ENCODE data around the gene FSD2.

Gene FSD2

DNA sequence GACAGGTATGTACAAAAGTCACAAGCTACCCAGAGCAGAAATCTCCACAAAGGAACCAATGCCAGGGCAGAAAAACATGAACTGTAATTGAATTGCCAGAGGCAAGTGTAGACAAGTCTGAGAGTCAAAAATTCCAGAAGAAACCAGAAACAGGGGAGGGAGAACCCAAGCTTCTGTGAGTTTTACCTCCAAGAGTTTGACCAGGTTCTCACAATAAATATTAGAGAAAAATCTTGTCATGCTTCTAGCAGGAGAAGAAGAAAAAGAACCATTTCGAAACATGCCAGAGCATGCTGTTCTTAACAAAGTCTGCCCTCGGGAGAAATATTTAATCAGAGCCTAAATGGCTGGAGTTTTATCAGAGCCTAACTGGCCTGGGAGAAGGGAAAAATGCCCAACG lies 63.7 kb downstream of the FSD2 start:
- Histone ChIP-seq H3K4me2 (ENCODE audit: low read length) (no peak overlapping the region), H3K4me1 (ENCODE audit: low read length) (no peaks in the 10 kb centered on the region), H3K79me2 (ENCODE audit: low read length) (no peaks in the 10 kb centered on the region), H3K27me3 (ENCODE audit: low read depth, low read length) (no peaks in the 10 kb centered on the region), H3K9ac (ENCODE audit: low read length) (no peak overlapping the region), H3K36me3 (replicated peaks; ENCODE audit: low read depth, low read length) (no peaks in the 10 kb centered on the region), H3K27ac (ENCODE audit: low read length) (no peak overlapping the region), H3K9me3 (ENCODE audit: insufficient read depth, low read length) (no peaks in the 10 kb centered on the region), H3K4me3 (ENCODE audit: low read length) (no peak overlapping the region), H4K20me1 (ENCODE audit: insufficient read depth, low read length) (no peaks in the 10 kb centered on the region), H2AFZ (ENCODE audit: low read depth, low read length) (no peak overlapping the region)
- TF ChIP-seq, protein P1, sequence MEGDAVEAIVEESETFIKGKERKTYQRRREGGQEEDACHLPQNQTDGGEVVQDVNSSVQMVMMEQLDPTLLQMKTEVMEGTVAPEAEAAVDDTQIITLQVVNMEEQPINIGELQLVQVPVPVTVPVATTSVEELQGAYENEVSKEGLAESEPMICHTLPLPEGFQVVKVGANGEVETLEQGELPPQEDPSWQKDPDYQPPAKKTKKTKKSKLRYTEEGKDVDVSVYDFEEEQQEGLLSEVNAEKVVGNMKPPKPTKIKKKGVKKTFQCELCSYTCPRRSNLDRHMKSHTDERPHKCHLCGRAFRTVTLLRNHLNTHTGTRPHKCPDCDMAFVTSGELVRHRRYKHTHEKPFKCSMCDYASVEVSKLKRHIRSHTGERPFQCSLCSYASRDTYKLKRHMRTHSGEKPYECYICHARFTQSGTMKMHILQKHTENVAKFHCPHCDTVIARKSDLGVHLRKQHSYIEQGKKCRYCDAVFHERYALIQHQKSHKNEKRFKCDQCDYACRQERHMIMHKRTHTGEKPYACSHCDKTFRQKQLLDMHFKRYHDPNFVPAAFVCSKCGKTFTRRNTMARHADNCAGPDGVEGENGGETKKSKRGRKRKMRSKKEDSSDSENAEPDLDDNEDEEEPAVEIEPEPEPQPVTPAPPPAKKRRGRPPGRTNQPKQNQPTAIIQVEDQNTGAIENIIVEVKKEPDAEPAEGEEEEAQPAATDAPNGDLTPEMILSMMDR (IDR thresholded peaks at IDR 0.05; ENCODE audit: low read depth, low read length) = no peak
- TF ChIP-seq EZH2phosphoT487 (IDR thresholded peaks at IDR 0.05; ENCODE audit: low read depth) = no peak

DNA sequence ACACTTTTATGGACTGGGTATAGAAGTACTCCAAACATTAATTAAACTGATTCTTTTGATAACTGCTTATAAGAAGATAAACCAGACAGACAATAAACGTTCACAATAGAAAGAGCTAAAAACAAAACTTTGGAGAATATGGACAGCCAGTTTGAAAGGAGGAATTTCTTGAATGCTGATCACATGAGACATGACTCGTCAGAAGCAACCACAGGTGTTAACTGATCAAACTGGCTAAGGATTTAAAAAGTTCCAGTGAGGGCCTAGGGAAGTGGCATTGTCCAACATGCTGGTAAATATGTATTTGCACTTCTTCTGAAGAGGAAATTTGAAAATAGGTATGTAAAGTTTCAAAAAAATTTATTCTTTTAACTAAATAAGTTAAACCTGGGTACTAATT lies 66.8 kb downstream of the FSD2 start:
- Histone ChIP-seq H3K79me2 (ENCODE audit: low read length) (no peaks in the 10 kb centered on the region), H3K27me3 (ENCODE audit: low read depth, low read length) (no peaks in the 10 kb centered on the region), H4K20me1 (ENCODE audit: insufficient read depth, low read length) (no peaks in the 10 kb centered on the region), H3K36me3 (replicated peaks; ENCODE audit: low read depth, low read length) (no peaks in the 10 kb centered on the region), H3K27ac (ENCODE audit: low read length) (no peak overlapping the region), H3K4me2 (ENCODE audit: low read length) (no peak overlapping the region), H3K9ac (ENCODE audit: low read length) (no peak overlapping the region), H3K4me1 (ENCODE audit: low read length) (no peaks in the 10 kb centered on the region), H2AFZ (ENCODE audit: low read depth, low read length) (no peak overlapping the region), H3K9me3 (ENCODE audit: insufficient read depth, low read length) (no peaks in the 10 kb centered on the region), H3K4me3 (ENCODE audit: low read length) (no peak overlapping the region)
- TF ChIP-seq, protein P1 (IDR thresholded peaks at IDR 0.05; ENCODE audit: low read depth, low read length) = no peak
- no peak for TF ChIP-seq EZH2phosphoT487 (IDR thresholded peaks at IDR 0.05; ENCODE audit: low read depth)

DNA sequence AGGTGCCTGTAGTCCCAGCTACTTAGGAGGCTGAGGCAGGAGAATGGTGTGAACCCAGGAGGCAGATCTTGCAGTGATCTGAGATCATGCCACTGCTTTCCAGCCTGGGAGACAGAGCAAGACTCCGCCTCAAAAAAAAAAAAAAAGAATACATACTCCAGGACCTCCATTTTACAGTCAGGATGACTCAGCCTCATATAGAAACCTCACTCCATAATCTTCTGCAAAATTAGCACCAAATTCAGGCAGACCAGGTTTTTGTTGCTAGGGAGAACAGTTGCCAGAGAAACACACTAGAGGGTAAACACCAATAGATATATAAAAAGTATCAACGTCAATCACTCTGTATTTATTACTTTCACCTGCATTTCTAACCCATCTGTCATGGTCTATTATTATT lies 67.9 kb downstream of the FSD2 start:
- no peaks in the 10 kb centered on the region for H3K9me3 ChIP-seq (ENCODE audit: insufficient read depth, low read length)
- H3K4me2 ChIP-seq (ENCODE audit: low read length) = no peak overlapping the region
- no peaks in the 10 kb centered on the region for H3K36me3 ChIP-seq (replicated peaks; ENCODE audit: low read depth, low read length)
- H3K27me3 ChIP-seq (ENCODE audit: low read depth, low read length) = no peaks in the 10 kb centered on the region
- H3K9ac ChIP-seq (ENCODE audit: low read length) = no peak overlapping the region
- no peak overlapping the region for H3K27ac ChIP-seq (ENCODE audit: low read length)
- no peaks in the 10 kb centered on the region for H3K4me1 ChIP-seq (ENCODE audit: low read length)
- H3K79me2 ChIP-seq (ENCODE audit: low read length) = no peaks in the 10 kb centered on the region
- TF ChIP-seq EZH2phosphoT487 (IDR thresholded peaks at IDR 0.05; ENCODE audit: low read depth) = no peak
- TF ChIP-seq, protein P1 (IDR thresholded peaks at IDR 0.05; ENCODE audit: low read depth, low read length) = no peak
- H3K4me3 ChIP-seq (ENCODE audit: low read length) = no peak overlapping the region
- H4K20me1 ChIP-seq (ENCODE audit: insufficient read depth, low read length) = no peaks in the 10 kb centered on the region
- H2AFZ ChIP-seq (ENCODE audit: low read depth, low read length) = no peak overlapping the region

DNA sequence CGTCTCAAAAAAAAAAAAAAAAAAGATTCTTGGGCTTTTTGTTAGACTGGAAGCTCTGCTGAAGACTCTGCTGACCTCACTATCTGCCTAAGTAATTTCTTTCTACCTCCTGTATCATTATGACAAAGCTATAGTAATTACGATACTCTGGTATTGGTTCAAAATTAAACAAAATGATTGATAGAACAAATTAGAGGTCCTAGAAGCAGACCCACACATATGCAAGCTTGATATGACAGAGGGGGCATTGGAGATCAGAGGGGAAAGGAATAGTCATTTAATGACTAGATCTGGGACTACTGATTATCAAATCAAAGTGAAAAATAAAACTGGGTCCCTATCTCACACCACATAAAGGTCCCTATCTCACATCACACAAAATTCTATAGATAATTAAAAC lies 74.3 kb downstream of the FSD2 start:
- no peaks in the 10 kb centered on the region for H3K27me3 ChIP-seq (ENCODE audit: low read depth, low read length)
- H3K4me3 ChIP-seq (ENCODE audit: low read length) = no peak overlapping the region
- no peak overlapping the region for H3K27ac ChIP-seq (ENCODE audit: low read length)
- peaks cover 3% of the 10 kb centered on the region for H3K36me3 ChIP-seq (replicated peaks; ENCODE audit: low read depth, low read length)
- no peaks in the 10 kb centered on the region for H3K9me3 ChIP-seq (ENCODE audit: insufficient read depth, low read length)
- H4K20me1 ChIP-seq (ENCODE audit: insufficient read depth, low read length) = no peaks in the 10 kb centered on the region
- no peak overlapping the region for H3K4me2 ChIP-seq (ENCODE audit: low read length)
- H3K79me2 ChIP-seq (ENCODE audit: low read length) = no peaks in the 10 kb centered on the region
- TF ChIP-seq EZH2phosphoT487 (IDR thresholded peaks at IDR 0.05; ENCODE audit: low read depth) = no peak
- TF ChIP-seq, protein P1 (IDR thresholded peaks at IDR 0.05; ENCODE audit: low read depth, low read length) = no peak
- H3K9ac ChIP-seq (ENCODE audit: low read length) = no peak overlapping the region
- H3K4me1 ChIP-seq (ENCODE audit: low read length) = no peaks in the 10 kb centered on the region
- H2AFZ ChIP-seq (ENCODE audit: low read depth, low read length) = no peak overlapping the region
